ENCODE measurements around the gene FGF12. TPM values are rescaled to one million over a fixed set of nuclear protein-coding genes. Genes with fewer than 3 reads are reported as not detected.

Gene FGF12
- total and polyA plus RNA-seq, 2 experiments from 2014 or later: not detected

- no peaks in the 10 kb centered on the region for H3K79me2 ChIP-seq (ENCODE audit: insufficient read depth)
- H3K4me3 ChIP-seq: no peak overlapping the region
- H2AFZ ChIP-seq: no peak overlapping the region
- H3K27ac ChIP-seq: no peak overlapping the region
- no peak overlapping the region for H3K9ac ChIP-seq
- no peak overlapping the region for H3K4me2 ChIP-seq (ENCODE audit: unreplicated experiment)
- WGBS, 2 experiments (ENCODE audit: low coverage in 1 of 2, low lambda C conversion rate in 2 of 2, missing lambda C conversion rate in 2 of 2): 17 to 38% methylated on average over 1 of the region's 1 CpG
- no peaks in the 10 kb centered on the region for H3K36me3 ChIP-seq (ENCODE audit: low read depth)
- no peak for DNase-seq
- in situ Hi-C loops (cut with MboI): no loop called here
- TF ChIP-seq EZH2 (IDR thresholded peaks at IDR 0.05; ENCODE audit: insufficient read depth, poor library complexity, severe bottlenecking): no peak
- TF ChIP-seq EZH2phosphoT487 (IDR thresholded peaks at IDR 0.05; ENCODE audit: insufficient read depth, low read depth): no peak
- H3K27me3 ChIP-seq (replicated peaks; ENCODE audit: insufficient read depth): no peaks in the 10 kb centered on the region
- H3K4me1 ChIP-seq (ENCODE audit: insufficient read depth): no peaks in the 10 kb centered on the region
- H3K9me3 ChIP-seq (ENCODE audit: low read depth): no peaks in the 10 kb centered on the region
- no peaks in the 10 kb centered on the region for H3F3A ChIP-seq (ENCODE audit: insufficient read depth)
- H4K20me1 ChIP-seq (ENCODE audit: insufficient read depth): no peaks in the 10 kb centered on the region
- no peaks in the 10 kb centered on the region for H3K9me2 ChIP-seq (ENCODE audit: insufficient read depth)
These were observed 480.3 kb downstream of the FGF12 start for GRCh38 chr3:192246847-192247559.

- no peak overlapping the region for H3K27ac ChIP-seq
- no peaks in the 10 kb centered on the region for H3K36me3 ChIP-seq (ENCODE audit: low read depth)
- no peaks in the 10 kb centered on the region for H3K4me1 ChIP-seq (ENCODE audit: insufficient read depth)
- TF ChIP-seq EZH2phosphoT487 (IDR thresholded peaks at IDR 0.05; ENCODE audit: insufficient read depth, low read depth): no peak
- TF ChIP-seq EZH2 (IDR thresholded peaks at IDR 0.05; ENCODE audit: insufficient read depth, poor library complexity, severe bottlenecking): no peak
- no peaks in the 10 kb centered on the region for H3K9me2 ChIP-seq (ENCODE audit: insufficient read depth)
- no peak overlapping the region for H3K4me3 ChIP-seq
- no peak for DNase-seq
- in situ Hi-C loops (cut with MboI): no loop called here
- no peaks in the 10 kb centered on the region for H3K79me2 ChIP-seq (ENCODE audit: insufficient read depth)
- H3K4me2 ChIP-seq (ENCODE audit: unreplicated experiment): no peak overlapping the region
- no peaks in the 10 kb centered on the region for H3K27me3 ChIP-seq (replicated peaks; ENCODE audit: insufficient read depth)
- 10 to 29% methylated on average over 1 of the region's 1 CpG for WGBS, 2 experiments (ENCODE audit: low coverage in 1 of 2, low lambda C conversion rate in 2 of 2, missing lambda C conversion rate in 2 of 2)
- no peaks in the 10 kb centered on the region for H3F3A ChIP-seq (ENCODE audit: insufficient read depth)
- no peaks in the 10 kb centered on the region for H4K20me1 ChIP-seq (ENCODE audit: insufficient read depth)
- H3K9me3 ChIP-seq (ENCODE audit: low read depth): no peaks in the 10 kb centered on the region
- H2AFZ ChIP-seq: no peak overlapping the region
- H3K9ac ChIP-seq: no peak overlapping the region
These were observed 482.8 kb downstream of the FGF12 start for GRCh38 chr3:192244591-192244990.

GRCh38 chr3:192239956-192240355 lies 487.4 kb downstream of the FGF12 start:
- H2AFZ ChIP-seq: no peak overlapping the region
- no peaks in the 10 kb centered on the region for H3F3A ChIP-seq (ENCODE audit: insufficient read depth)
- H3K4me3 ChIP-seq: no peak overlapping the region
- H3K36me3 ChIP-seq (ENCODE audit: low read depth): no peaks in the 10 kb centered on the region
- no peak overlapping the region for H3K9ac ChIP-seq
- no peak for TF ChIP-seq EZH2 (IDR thresholded peaks at IDR 0.05; ENCODE audit: insufficient read depth, poor library complexity, severe bottlenecking)
- TF ChIP-seq EZH2phosphoT487 (IDR thresholded peaks at IDR 0.05; ENCODE audit: insufficient read depth, low read depth): no peak
- in situ Hi-C loops (cut with MboI): no loop called here
- H3K4me1 ChIP-seq (ENCODE audit: insufficient read depth): no peaks in the 10 kb centered on the region
- no peaks in the 10 kb centered on the region for H3K9me3 ChIP-seq (ENCODE audit: low read depth)
- H3K27me3 ChIP-seq (replicated peaks; ENCODE audit: insufficient read depth): no peaks in the 10 kb centered on the region
- H4K20me1 ChIP-seq (ENCODE audit: insufficient read depth): no peaks in the 10 kb centered on the region
- no peak overlapping the region for H3K27ac ChIP-seq
- WGBS, 2 experiments (ENCODE audit: low coverage in 1 of 2, low lambda C conversion rate in 2 of 2, missing lambda C conversion rate in 2 of 2): 4 to 5% methylated on average over 1 of the region's 1 CpG
- DNase-seq: no peak
- no peaks in the 10 kb centered on the region for H3K9me2 ChIP-seq (ENCODE audit: insufficient read depth)
- H3K79me2 ChIP-seq (ENCODE audit: insufficient read depth): no peaks in the 10 kb centered on the region
- H3K4me2 ChIP-seq (ENCODE audit: unreplicated experiment): no peak overlapping the region

- no peak overlapping the region for H3K9ac ChIP-seq
- H3K9me2 ChIP-seq (ENCODE audit: insufficient read depth): no peaks in the 10 kb centered on the region
- H4K20me1 ChIP-seq (ENCODE audit: insufficient read depth): no peaks in the 10 kb centered on the region
- WGBS, 2 experiments (ENCODE audit: low coverage in 1 of 2, low lambda C conversion rate in 2 of 2, missing lambda C conversion rate in 2 of 2): 15 to 17% methylated on average over 4 of the region's 4 CpGs
- H2AFZ ChIP-seq: no peak overlapping the region
- no peaks in the 10 kb centered on the region for H3K27me3 ChIP-seq (replicated peaks; ENCODE audit: insufficient read depth)
- no peaks in the 10 kb centered on the region for H3K9me3 ChIP-seq (ENCODE audit: low read depth)
- no peak overlapping the region for H3K27ac ChIP-seq
- no peaks in the 10 kb centered on the region for H3F3A ChIP-seq (ENCODE audit: insufficient read depth)
- no peak overlapping the region for H3K4me3 ChIP-seq
- no peak for TF ChIP-seq EZH2phosphoT487 (IDR thresholded peaks at IDR 0.05; ENCODE audit: insufficient read depth, low read depth)
- no peak for TF ChIP-seq EZH2 (IDR thresholded peaks at IDR 0.05; ENCODE audit: insufficient read depth, poor library complexity, severe bottlenecking)
- H3K36me3 ChIP-seq (ENCODE audit: low read depth): no peaks in the 10 kb centered on the region
- DNase-seq: no peak
- H3K79me2 ChIP-seq (ENCODE audit: insufficient read depth): no peaks in the 10 kb centered on the region
- in situ Hi-C loops (cut with MboI): no loop called here
- no peaks in the 10 kb centered on the region for H3K4me1 ChIP-seq (ENCODE audit: insufficient read depth)
- no peak overlapping the region for H3K4me2 ChIP-seq (ENCODE audit: unreplicated experiment)
These were observed 489.2 kb downstream of the FGF12 start for GRCh38 chr3:192237992-192238608.
